Cardiac muscle cell (in vitro differentiated cells and primary cell): ENCODE results near the gene PDE1A. TPM values are rescaled to one million over a fixed set of nuclear protein-coding genes. Genes with fewer than 3 reads are reported as not detected.

Source experiments
- DNase-seq, 2 donors: peaks; one replicate each; pipeline versions ENCODE4 v3.0.0 to v3.0.0-alpha.2; 2010 to 2017; ENCODE audit warnings: low read depth in 1 of 2, low spot score in 1 of 2
- H3K27ac ChIP-seq: fragments of 200-600 bp; sonication (generic); 2 replicates; pipeline ENCODE4 v1.5.1; 2016
- H3K27me3 ChIP-seq: fragments of 200-600 bp; sonication (generic); 2 replicates; pipeline ENCODE4 v1.6.0; 2016; ENCODE audit warnings: control low read depth
- H3K36me3 ChIP-seq: fragments of 200-600 bp; sonication (generic); 2 replicates; pipeline ENCODE4 v1.5.1; 2016; ENCODE audit warnings: control low read depth
- H3K4me1 ChIP-seq: fragments of 200-600 bp; sonication (generic); 2 replicates; pipeline ENCODE4 v1.8.1; 2017; ENCODE audit warnings: low read depth, mild to moderate bottlenecking, mixed run types
- H3K4me3 ChIP-seq: fragments of 200-600 bp; sonication (generic); 2 replicates; pipeline ENCODE4 v1.5.1; 2016; ENCODE audit warnings: mild to moderate bottlenecking
- H3K9me3 ChIP-seq: fragments of 200-600 bp; sonication (generic); 2 replicates; pipeline ENCODE4 v1.5.1; 2017; ENCODE audit warnings: low read depth, mild to moderate bottlenecking, control low read depth
- polyA plus RNA-seq: library from polyadenylated mRNA; unstranded; fragments of >200 nt; fragmentation: Nextera tagmentation; extraction: Ambion mirVana; gene quantifications from 2 replicates; pipeline ENCODE4 v1.2.1, GENCODE V29; 2016
- total RNA-seq: library from RNA; depleted of rRNA; stranded (reverse); fragments of >200 nt; gene quantifications from 2 replicates; pipeline ENCODE4 v1.2.3, GENCODE V29; 2016
- TF ChIP-seq, protein P1 (sequence below): IDR thresholded peaks from 2 replicates; pipeline ENCODE4 v1.5.1; 2012; ENCODE audit warnings: low read depth, mild to moderate bottlenecking, low read length

Gene PDE1A
- total and polyA plus RNA-seq, 2 experiments from 2014 or later: 0.06 to 0.60 TPM

DNA sequence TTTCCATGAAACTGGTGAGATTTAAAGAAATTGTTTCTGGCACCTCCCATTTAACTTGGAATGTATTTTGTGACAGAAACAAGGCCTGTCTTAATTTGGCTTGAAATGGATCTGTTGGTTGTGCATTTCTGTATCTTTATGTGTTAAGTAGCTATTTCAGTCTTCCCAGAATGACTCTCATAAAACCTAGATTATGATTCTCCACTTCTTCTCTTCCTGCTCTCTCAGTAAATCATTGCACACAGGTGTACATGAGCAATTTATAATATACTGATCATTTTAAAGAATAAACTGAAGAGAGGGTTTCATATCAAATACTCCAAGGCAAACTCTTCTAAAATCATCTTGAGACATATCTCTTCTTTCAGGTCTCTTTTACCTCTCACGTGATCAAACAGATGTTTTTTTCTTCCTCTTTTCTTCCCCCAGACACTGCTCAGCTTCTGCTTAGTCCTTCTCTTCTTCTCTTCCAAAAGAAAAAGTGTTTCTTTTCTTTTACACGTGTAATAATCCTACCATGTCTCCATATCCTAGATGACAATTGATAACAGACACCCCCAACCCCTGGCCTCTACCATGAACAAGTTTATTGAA is 329.2 kb downstream of the PDE1A start:
- DNase-seq: no peak
- TF ChIP-seq, protein P1, sequence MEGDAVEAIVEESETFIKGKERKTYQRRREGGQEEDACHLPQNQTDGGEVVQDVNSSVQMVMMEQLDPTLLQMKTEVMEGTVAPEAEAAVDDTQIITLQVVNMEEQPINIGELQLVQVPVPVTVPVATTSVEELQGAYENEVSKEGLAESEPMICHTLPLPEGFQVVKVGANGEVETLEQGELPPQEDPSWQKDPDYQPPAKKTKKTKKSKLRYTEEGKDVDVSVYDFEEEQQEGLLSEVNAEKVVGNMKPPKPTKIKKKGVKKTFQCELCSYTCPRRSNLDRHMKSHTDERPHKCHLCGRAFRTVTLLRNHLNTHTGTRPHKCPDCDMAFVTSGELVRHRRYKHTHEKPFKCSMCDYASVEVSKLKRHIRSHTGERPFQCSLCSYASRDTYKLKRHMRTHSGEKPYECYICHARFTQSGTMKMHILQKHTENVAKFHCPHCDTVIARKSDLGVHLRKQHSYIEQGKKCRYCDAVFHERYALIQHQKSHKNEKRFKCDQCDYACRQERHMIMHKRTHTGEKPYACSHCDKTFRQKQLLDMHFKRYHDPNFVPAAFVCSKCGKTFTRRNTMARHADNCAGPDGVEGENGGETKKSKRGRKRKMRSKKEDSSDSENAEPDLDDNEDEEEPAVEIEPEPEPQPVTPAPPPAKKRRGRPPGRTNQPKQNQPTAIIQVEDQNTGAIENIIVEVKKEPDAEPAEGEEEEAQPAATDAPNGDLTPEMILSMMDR: no peak
- H3K4me3 ChIP-seq: no peak overlapping the region
- H3K9me3 ChIP-seq: no peaks in the 10 kb centered on the region
- H3K27ac ChIP-seq: no peak overlapping the region
- no peaks in the 10 kb centered on the region for H3K4me1 ChIP-seq
- no peaks in the 10 kb centered on the region for H3K36me3 ChIP-seq
- H3K27me3 ChIP-seq: no peaks in the 10 kb centered on the region

DNA sequence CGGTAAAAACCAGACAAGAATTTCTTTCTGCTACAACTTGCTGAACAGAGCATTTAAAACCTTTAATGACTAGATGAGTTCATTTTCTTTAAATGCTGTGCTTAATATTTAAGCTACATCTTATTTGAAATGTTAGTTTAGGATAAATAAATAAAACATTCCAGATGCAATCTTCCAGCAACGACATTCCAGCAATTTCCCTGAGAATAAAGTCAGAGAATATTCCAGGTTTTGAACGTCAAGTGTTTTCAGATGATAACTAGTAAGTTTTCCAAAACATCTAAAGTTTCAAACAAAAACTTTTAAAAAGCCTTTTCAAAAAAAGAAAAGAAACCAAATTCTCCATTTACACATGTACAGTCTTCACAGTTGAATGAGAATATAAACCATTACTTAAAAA is 336.4 kb downstream of the PDE1A start:
- Histone ChIP-seq H3K36me3 (no peaks in the 10 kb centered on the region), H3K27me3 (no peaks in the 10 kb centered on the region), H3K27ac (no peak overlapping the region), H3K9me3 (no peaks in the 10 kb centered on the region), H3K4me3 (no peak overlapping the region), H3K4me1 (no peaks in the 10 kb centered on the region)
- TF ChIP-seq, protein P1: no peak
- DNase-seq: no peak
